HG03442 (cell line): ENCODE data around the gene TUBGCP3.
A peak's percentile ranks its signal among the peaks of the same experiment; 100 is the strongest.

Experiments used
- ATAC-seq: cut with Tn5 transposase; IDR thresholded peaks from one replicate; pipeline ENCODE4 v1.9.1; 2021; ENCODE audit warnings: mild to moderate bottlenecking, moderate library complexity; ENCODE audit not compliant: unreplicated experiment

Gene TUBGCP3

GRCh38 chr13:112617754-112618375 lies 29.9 kb upstream of the TUBGCP3 start:
- no peak for ATAC-seq

GRCh38 chr13:112616586-112617362 lies 28.8 kb upstream of the TUBGCP3 start:
- ATAC-seq: peak; percentile 79

DNA sequence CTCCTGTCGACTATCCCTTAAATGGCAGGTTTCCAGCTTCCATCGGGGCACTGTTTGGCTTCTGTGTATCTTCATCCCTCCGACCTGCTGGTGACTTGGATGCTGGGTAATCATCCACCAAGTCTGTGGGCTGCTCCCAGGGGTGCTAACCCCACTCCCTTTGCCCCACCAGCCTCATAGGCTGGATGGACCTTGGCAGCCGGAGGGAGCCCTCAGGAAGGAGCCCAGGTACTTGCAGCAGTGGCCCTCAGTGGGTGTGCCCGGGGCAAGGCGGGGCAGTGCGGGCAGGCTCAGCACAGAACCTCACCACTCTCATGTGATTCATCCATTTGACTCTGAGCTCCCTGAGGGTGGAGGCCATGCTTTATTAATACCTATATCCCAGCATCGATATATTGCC lies 27.4 kb upstream of the TUBGCP3 start:
- ATAC-seq: no peak

- no peak for ATAC-seq
These were observed 26.9 kb upstream of the TUBGCP3 start for GRCh38 chr13:112614835-112615234.

- ATAC-seq: no peak
These were observed 20.3 kb upstream of the TUBGCP3 start for GRCh38 chr13:112608212-112608611.

GRCh38 chr13:112606109-112607001 lies 18.4 kb upstream of the TUBGCP3 start:
- ATAC-seq: peak; percentile 99

DNA sequence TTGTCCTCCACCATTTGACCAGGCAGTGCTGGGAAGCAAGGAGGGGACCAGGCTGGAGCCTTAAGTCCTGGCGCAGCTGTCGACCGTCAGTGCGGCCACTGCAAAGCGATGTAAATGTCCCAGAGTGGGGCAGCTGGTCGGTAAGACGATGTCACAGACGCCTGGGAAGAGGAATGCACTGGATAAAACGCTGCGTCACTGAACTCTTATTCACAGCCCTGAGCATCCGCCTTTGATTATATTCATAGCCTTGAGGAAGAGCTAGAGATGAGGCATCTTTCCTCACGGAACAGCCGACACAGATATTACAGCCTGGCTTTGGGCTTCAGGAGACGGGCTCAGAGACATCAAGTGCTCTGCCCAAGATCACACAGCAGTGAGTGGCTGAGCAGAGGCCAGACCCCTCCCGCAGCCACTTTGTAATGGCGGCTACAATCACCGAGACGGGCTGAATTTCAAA lies 17.6 kb upstream of the TUBGCP3 start:
- ATAC-seq: no peak

- ATAC-seq: no peak
These were observed 15.8 kb upstream of the TUBGCP3 start for GRCh38 chr13:112603641-112604225.

GRCh38 chr13:112602189-112602588 lies 14.2 kb upstream of the TUBGCP3 start:
- no peak for ATAC-seq

- no peak for ATAC-seq
These were observed 13.4 kb upstream of the TUBGCP3 start for GRCh38 chr13:112601371-112601770.

- ATAC-seq: no peak
These were observed 8.3 kb upstream of the TUBGCP3 start for GRCh38 chr13:112596235-112596634.

DNA sequence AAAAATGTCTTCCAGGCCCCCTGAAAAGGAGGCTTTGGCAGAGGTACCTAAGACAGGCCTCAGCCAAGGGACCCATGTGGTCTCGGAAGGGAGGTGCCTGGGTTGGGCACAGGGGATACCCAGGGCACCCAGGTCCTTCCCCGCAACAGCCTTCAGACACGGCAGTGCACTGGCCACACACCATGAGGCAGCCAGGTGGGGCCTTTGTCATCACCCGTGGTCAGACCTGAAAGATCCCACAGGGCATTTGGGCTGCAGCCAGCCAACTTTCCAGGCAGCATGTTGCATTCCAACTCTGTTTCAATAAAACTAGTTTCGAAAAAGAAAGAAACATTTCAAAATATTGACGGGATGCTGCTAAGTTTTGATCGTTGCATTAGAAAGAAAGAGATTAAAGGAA lies 4.7 kb upstream of the TUBGCP3 start:
- no peak for ATAC-seq

- ATAC-seq: no peak
These were observed 4.2 kb upstream of the TUBGCP3 start for GRCh38 chr13:112592181-112592580.

DNA sequence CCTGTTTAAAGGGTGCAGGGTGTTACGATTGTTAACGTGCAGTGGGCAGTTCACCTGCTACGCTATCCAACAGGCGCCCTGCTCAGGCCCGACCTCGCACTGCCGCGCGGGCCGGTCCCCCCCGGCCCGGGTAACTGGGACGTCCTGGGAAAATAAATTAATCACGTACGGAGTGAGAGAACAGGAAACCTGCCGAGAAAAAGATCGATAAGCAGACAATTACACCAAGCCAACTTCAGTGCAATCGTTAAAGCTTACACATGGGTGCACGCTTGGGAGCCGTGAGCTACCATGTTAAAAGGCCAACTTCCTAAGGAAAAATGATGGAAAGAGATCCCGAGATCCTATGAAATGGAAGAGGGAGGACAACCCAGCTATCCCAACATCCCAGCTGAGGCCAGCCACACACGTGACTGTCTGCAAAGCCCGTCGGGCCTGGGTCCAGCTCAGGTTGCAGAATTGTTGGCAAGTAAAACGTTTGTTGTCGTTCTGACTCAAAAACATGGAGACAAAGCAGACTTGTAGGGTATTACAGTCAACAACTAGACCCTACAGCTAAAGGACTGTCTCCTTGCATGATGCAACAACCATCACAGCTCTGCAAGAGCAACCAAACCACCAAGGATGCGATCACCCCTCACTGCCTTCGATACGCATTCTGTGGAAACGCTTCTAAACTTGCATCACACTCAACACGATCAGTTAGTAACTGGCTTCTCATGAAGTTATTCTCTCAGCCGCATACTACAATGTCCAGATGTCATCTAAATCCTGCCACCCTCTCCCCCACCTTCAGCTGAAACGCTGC lies 741 bp upstream of the TUBGCP3 start:
- ATAC-seq: no peak

- ATAC-seq: peak; percentile 49
These were observed 665 bp downstream of the TUBGCP3 start for GRCh38 chr13:112587212-112587763.

GRCh38 chr13:112586334-112586960 lies 1.5 kb downstream of the TUBGCP3 start:
- no peak for ATAC-seq

GRCh38 chr13:112583592-112584277 lies 4.2 kb downstream of the TUBGCP3 start:
- ATAC-seq: peak; percentile 40

DNA sequence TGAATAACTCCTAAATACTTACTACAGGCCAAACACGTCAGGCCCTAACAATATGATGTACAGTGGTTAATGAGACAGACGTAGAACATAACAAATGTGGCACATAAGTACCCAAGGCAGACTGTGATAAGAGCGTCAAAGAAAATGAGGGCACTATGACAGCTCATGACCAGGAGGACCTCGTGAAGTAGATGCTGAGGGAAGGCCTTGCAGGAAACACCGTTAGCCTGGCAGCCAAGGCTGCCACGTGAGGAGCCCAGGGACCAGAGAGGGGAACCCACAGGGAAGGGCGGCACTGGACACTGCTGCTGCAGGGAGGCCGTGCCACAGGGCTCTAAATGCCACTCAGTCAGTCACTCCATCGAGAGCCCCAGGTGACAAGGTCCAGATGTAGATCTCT lies 5.7 kb downstream of the TUBGCP3 start:
- no peak for ATAC-seq

DNA sequence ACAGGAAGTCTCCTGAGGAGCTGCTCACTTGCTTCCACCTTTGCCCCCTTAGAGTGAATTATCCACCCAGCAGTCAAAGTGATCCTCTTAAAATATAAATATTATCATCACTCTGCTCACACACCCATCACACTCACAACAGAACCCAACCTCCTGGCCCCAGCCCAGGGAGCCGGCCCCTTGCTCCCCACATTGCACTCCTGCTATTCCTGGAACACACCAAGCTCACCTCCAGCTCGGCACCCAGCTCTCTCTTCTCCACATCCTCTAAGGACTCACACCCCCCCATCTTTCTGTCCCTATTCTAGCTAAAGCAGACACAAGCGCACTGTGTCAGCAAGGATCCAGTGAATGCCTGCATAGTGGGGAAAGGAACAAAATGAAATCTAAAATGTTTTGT lies 7.0 kb downstream of the TUBGCP3 start:
- no peak for ATAC-seq
